ENCODE measurements around the gene MEST. TPM values are rescaled to one million over a fixed set of nuclear protein-coding genes. Genes with fewer than 3 reads are reported as not detected.

MEST gene
- total and polyA plus RNA-seq, 2 donors (not counting 1 experiment from before 2014, with no cell fraction given): 38.8 to 382 TPM

DNA sequence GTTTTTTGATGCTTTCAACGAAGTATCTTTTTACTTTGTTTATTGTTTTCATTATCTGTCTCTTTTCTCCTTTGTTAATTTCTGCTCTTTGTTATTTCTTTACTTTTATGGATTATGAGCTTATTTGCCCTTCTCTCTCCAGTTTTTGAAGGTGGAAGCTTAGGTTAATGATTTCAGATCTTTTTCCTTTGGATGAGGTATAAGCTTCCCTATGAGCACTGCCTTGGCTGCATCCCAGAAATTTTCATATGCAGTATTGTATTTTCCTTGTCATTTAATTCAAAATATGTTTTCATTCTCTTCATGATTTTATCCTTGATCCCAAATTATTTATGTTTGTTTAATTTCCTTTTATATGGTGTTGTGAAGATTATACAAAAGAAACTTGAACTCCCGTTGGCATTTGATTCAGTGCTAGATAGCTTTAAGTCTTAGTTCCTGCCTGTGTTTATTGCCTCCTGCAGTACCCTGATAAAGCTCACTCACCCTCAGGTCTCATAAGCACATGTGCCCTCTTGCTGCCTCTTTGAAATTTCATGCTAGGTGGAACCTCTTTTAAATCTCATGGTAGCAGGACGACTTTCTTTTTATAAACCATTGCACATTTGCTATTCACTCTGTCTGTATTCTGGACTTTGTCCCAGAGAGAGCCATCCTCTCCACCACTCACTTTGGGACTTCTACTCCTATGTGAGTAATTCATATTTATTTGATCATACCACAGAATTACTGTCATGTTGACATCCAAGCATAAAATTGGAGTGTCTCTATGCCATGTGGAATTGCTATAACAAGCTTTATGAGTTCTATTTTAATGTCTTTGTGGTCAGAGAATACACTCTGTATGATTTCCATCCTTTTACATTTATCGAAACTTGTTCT is 28.1 kb upstream of the MEST start:
- no peak for DNase-seq (ENCODE audit: low read depth in 2 of 2)
- no peak overlapping the region for H2AFZ ChIP-seq (ENCODE audit: low read length)
- H4K20me1 ChIP-seq (ENCODE audit: control insufficient read depth, extremely low read depth, insufficient read depth, low read length): no peaks in the 10 kb centered on the region
- H3K4me2 ChIP-seq (ENCODE audit: extremely low read depth, insufficient read depth, low read length): no peak overlapping the region
- H3K9ac ChIP-seq (ENCODE audit: insufficient read depth, low read length): no peak overlapping the region
- no peaks in the 10 kb centered on the region for H3K79me2 ChIP-seq (ENCODE audit: control insufficient read depth, insufficient read depth, low read length)
- no peaks in the 10 kb centered on the region for H3K36me3 ChIP-seq (ENCODE audit: control insufficient read depth, insufficient read depth, low read length)
- H3K4me3 ChIP-seq (replicated peaks in 1 of 4; ENCODE audit: control extremely low read depth in 1 of 4, insufficient read depth in 1 of 4, low read depth in 3 of 4, low read length in 4 of 4): no peak overlapping the region
- H3K27me3 ChIP-seq (ENCODE audit: control insufficient read depth, insufficient read depth, low read length): no peaks in the 10 kb centered on the region
- TF ChIP-seq CTCF (conservative IDR thresholded peaks at IDR 0.05 in 1 of 2, IDR thresholded peaks at IDR 0.05 in 1 of 2; ENCODE audit: low read depth in 1 of 2, low read length in 2 of 2) (no peak), EZH2 (IDR thresholded peaks at IDR 0.05; ENCODE audit: low read length, missing control alignments) (no peak)
- no peak overlapping the region for H3K27ac ChIP-seq (ENCODE audit: insufficient read depth, low read length)
- H3K9me3 ChIP-seq (ENCODE audit: control insufficient read depth, insufficient read depth, low read depth, low read length): no peaks in the 10 kb centered on the region
- H3K4me1 ChIP-seq (ENCODE audit: control insufficient read depth, extremely low read depth, insufficient read depth, low read length): no peaks in the 10 kb centered on the region

GRCh38 chr7:130468612-130469011 is 23.3 kb upstream of the MEST start:
- Histone ChIP-seq H3K9ac (ENCODE audit: insufficient read depth, low read length) (no peak overlapping the region), H3K27me3 (ENCODE audit: control insufficient read depth, insufficient read depth, low read length) (no peaks in the 10 kb centered on the region), H2AFZ (ENCODE audit: low read length) (no peak overlapping the region), H4K20me1 (ENCODE audit: control insufficient read depth, extremely low read depth, insufficient read depth, low read length) (no peaks in the 10 kb centered on the region), H3K79me2 (ENCODE audit: control insufficient read depth, insufficient read depth, low read length) (no peaks in the 10 kb centered on the region), H3K4me3 (replicated peaks in 1 of 4; ENCODE audit: control extremely low read depth in 1 of 4, insufficient read depth in 1 of 4, low read depth in 3 of 4, low read length in 4 of 4) (no peak overlapping the region), H3K4me2 (ENCODE audit: extremely low read depth, insufficient read depth, low read length) (no peak overlapping the region), H3K36me3 (ENCODE audit: control insufficient read depth, insufficient read depth, low read length) (no peaks in the 10 kb centered on the region), H3K4me1 (ENCODE audit: control insufficient read depth, extremely low read depth, insufficient read depth, low read length) (no peaks in the 10 kb centered on the region), H3K27ac (ENCODE audit: insufficient read depth, low read length) (no peak overlapping the region), H3K9me3 (ENCODE audit: control insufficient read depth, insufficient read depth, low read depth, low read length) (no peaks in the 10 kb centered on the region)
- no peak for DNase-seq (ENCODE audit: low read depth in 2 of 2)
- TF ChIP-seq CTCF (conservative IDR thresholded peaks at IDR 0.05 in 1 of 2, IDR thresholded peaks at IDR 0.05 in 1 of 2; ENCODE audit: low read depth in 1 of 2, low read length in 2 of 2) (no peak), EZH2 (IDR thresholded peaks at IDR 0.05; ENCODE audit: low read length, missing control alignments) (no peak)

GRCh38 chr7:130471974-130472373 is 19.9 kb upstream of the MEST start:
- Histone ChIP-seq H3K9me3 (ENCODE audit: control insufficient read depth, insufficient read depth, low read depth, low read length) (no peaks in the 10 kb centered on the region), H3K4me1 (ENCODE audit: control insufficient read depth, extremely low read depth, insufficient read depth, low read length) (no peaks in the 10 kb centered on the region), H3K4me3 (replicated peaks in 1 of 4; ENCODE audit: control extremely low read depth in 1 of 4, insufficient read depth in 1 of 4, low read depth in 3 of 4, low read length in 4 of 4) (no peak overlapping the region), H3K36me3 (ENCODE audit: control insufficient read depth, insufficient read depth, low read length) (no peaks in the 10 kb centered on the region), H3K4me2 (ENCODE audit: extremely low read depth, insufficient read depth, low read length) (no peak overlapping the region), H3K79me2 (ENCODE audit: control insufficient read depth, insufficient read depth, low read length) (no peaks in the 10 kb centered on the region), H3K9ac (ENCODE audit: insufficient read depth, low read length) (no peak overlapping the region), H4K20me1 (ENCODE audit: control insufficient read depth, extremely low read depth, insufficient read depth, low read length) (no peaks in the 10 kb centered on the region), H2AFZ (ENCODE audit: low read length) (no peak overlapping the region), H3K27me3 (ENCODE audit: control insufficient read depth, insufficient read depth, low read length) (no peaks in the 10 kb centered on the region), H3K27ac (ENCODE audit: insufficient read depth, low read length) (no peak overlapping the region)
- no peak for DNase-seq (ENCODE audit: low read depth in 2 of 2)
- TF ChIP-seq CTCF (conservative IDR thresholded peaks at IDR 0.05 in 1 of 2, IDR thresholded peaks at IDR 0.05 in 1 of 2; ENCODE audit: low read depth in 1 of 2, low read length in 2 of 2) (no peak), EZH2 (IDR thresholded peaks at IDR 0.05; ENCODE audit: low read length, missing control alignments) (no peak)
